Left ventricle myocardium inferior (tissue), 1 donor: ENCODE data around the gene C2orf49. TPM values are rescaled to one million over a fixed set of nuclear protein-coding genes. Genes with fewer than 3 reads are reported as not detected.

Experiments
- DNase-seq: peaks from one replicate; pipeline ENCODE4 v3.0.0-alpha.2; 2020
- H3K27ac ChIP-seq: fragments of 200-600 bp; replicated peaks from 2 replicates; pipeline ENCODE4 v1.8.0; 2021
- H3K27me3 ChIP-seq: fragments of 200-600 bp; 2 replicates; pipeline ENCODE4 v1.8.0; 2021; ENCODE audit warnings: low read depth
- H3K36me3 ChIP-seq: fragments of 200-600 bp; 2 replicates; pipeline ENCODE4 v1.8.0; 2021
- H3K4me1 ChIP-seq: fragments of 200-600 bp; 2 replicates; pipeline ENCODE4 v1.8.0; 2021
- H3K4me3 ChIP-seq: fragments of 200-600 bp; 2 replicates; pipeline ENCODE4 v1.8.0; 2021; ENCODE audit warnings: mild to moderate bottlenecking, moderate library complexity
- H3K9me3 ChIP-seq: fragments of 200-600 bp; replicated peaks from 2 replicates; pipeline ENCODE4 v1.8.0; 2021
- CTCF ChIP-seq: fragments of 200-600 bp; IDR thresholded peaks from 2 replicates; pipeline ENCODE4 v1.8.0; 2021; ENCODE audit warnings: antibody characterized with exemption, mild to moderate bottlenecking, borderline replicate concordance
- intact Hi-C: fragments of 100-400 bp; cut with micrococcal nuclease; formaldehyde crosslinking; loops from one replicate; pipeline ENCODE4 v1.11.0; 2022
- total RNA-seq: library from RNA; stranded (reverse); fragmentation: NEBNext Ultra II Directional; extraction: Animal tissue kit (Norgen Biotek cat#: 25700); gene quantifications from one replicate; pipeline ENCODE4 v1.2.1, GENCODE V29; 2021
- donor health status: DM: no; HTN: yes; CAD: no; lungs with severe emphysema.

C2orf49 gene
- total RNA-seq, 1 donor from 2014 or later = 22.7 TPM

- peak overlapping the region; percentile 85 for H3K27ac ChIP-seq
- peak; percentile 89 for TF ChIP-seq CTCF
- no peaks in the 10 kb centered on the region for H3K27me3 ChIP-seq
- H3K4me3 ChIP-seq = no peak overlapping the region
- DNase-seq = peak; percentile 81
- H3K36me3 ChIP-seq = peaks cover 69% of the 10 kb centered on the region
- H3K9me3 ChIP-seq = no peaks in the 10 kb centered on the region
- intact Hi-C loops = loop anchor here (5.0 kb wide), 1 partner anchor 152 kb away; no protein-coding TSS in a partner anchor
- H3K4me1 ChIP-seq = peaks cover 80% of the 10 kb centered on the region
Observed at GRCh38 chr2:105369777-105370690, 32.7 kb downstream of the C2orf49 start.

GRCh38 chr2:105371156-105371555 lies 33.8 kb downstream of the C2orf49 start:
- H3K4me1 ChIP-seq = peaks cover 84% of the 10 kb centered on the region
- no peaks in the 10 kb centered on the region for H3K27me3 ChIP-seq
- peaks cover 58% of the 10 kb centered on the region for H3K36me3 ChIP-seq
- no peak overlapping the region for H3K4me3 ChIP-seq
- H3K27ac ChIP-seq = peak overlapping the region; percentile 85
- DNase-seq = no peak
- TF ChIP-seq CTCF = no peak
- H3K9me3 ChIP-seq = no peaks in the 10 kb centered on the region
- intact Hi-C loops = no loop called here

GRCh38 chr2:105371810-105372209 lies 34.5 kb downstream of the C2orf49 start:
- peak overlapping the region; percentile 85 for H3K27ac ChIP-seq
- H3K4me1 ChIP-seq = peaks cover 90% of the 10 kb centered on the region
- no peaks in the 10 kb centered on the region for H3K9me3 ChIP-seq
- H3K4me3 ChIP-seq = no peak overlapping the region
- peaks cover 51% of the 10 kb centered on the region for H3K36me3 ChIP-seq
- TF ChIP-seq CTCF = no peak
- DNase-seq = no peak
- no peaks in the 10 kb centered on the region for H3K27me3 ChIP-seq
- intact Hi-C loops = no loop called here

GRCh38 chr2:105373344-105373781 lies 36.0 kb downstream of the C2orf49 start:
- Histone ChIP-seq H3K27me3 (no peaks in the 10 kb centered on the region), H3K27ac (peak overlapping the region; percentile 85), H3K9me3 (no peaks in the 10 kb centered on the region), H3K36me3 (peaks cover 36% of the 10 kb centered on the region), H3K4me3 (no peak overlapping the region), H3K4me1 (peaks cover 94% of the 10 kb centered on the region)
- no peak for TF ChIP-seq CTCF
- intact Hi-C loops = no loop called here
- DNase-seq = peak; percentile 69

- intact Hi-C loops = no loop called here
- no peak for DNase-seq
- peaks cover 94% of the 10 kb centered on the region for H3K4me1 ChIP-seq
- H3K4me3 ChIP-seq = no peak overlapping the region
- no peaks in the 10 kb centered on the region for H3K27me3 ChIP-seq
- H3K9me3 ChIP-seq = no peaks in the 10 kb centered on the region
- TF ChIP-seq CTCF = no peak
- peaks cover 31% of the 10 kb centered on the region for H3K36me3 ChIP-seq
- peak overlapping the region; percentile 85 for H3K27ac ChIP-seq
Observed at GRCh38 chr2:105373895-105374401, 36.6 kb downstream of the C2orf49 start.
